Measurements from ENCODE around the gene INCENP. TPM values are rescaled to one million over a fixed set of nuclear protein-coding genes. Genes with fewer than 3 reads are reported as not detected.

INCENP gene
- total and polyA plus RNA-seq, 4 donors = 2.4 to 34.4 (median 4.7) TPM

GRCh38 chr11:62169448-62169847 lies 45.6 kb downstream of the INCENP start:
- H3K9ac ChIP-seq (ENCODE audit: low read depth in 1 of 2, low read length in 2 of 2) = no peak overlapping the region
- no peak overlapping the region for H3K27ac ChIP-seq (ENCODE audit: low read depth in 1 of 2, low read length in 2 of 2)
- no peaks in the 10 kb centered on the region for H3K36me3 ChIP-seq (ENCODE audit: control insufficient read depth in 4 of 4, insufficient read depth in 3 of 4, low read depth in 1 of 4, low read length in 3 of 4)
- 57% methylated on average over 10 of the region's 10 CpGs for WGBS
- no peak overlapping the region for H3K4me3 ChIP-seq (ENCODE audit: low read depth in 1 of 3, low read length in 3 of 3)
- TF ChIP-seq JUND (IDR thresholded peaks at IDR 0.05) = no peak
- no peak for TF ChIP-seq GABPA (IDR thresholded peaks at IDR 0.05 in 1 of 2, conservative IDR thresholded peaks at IDR 0.05 in 1 of 2)
- TF ChIP-seq HNF4A (conservative IDR thresholded peaks at IDR 0.05) = peak in 1 of 2 donors; percentile 5
- peak; percentile 70 for TF ChIP-seq NR2F2 (IDR thresholded peaks at IDR 0.05)
- no peak for TF ChIP-seq SP1 (IDR thresholded peaks at IDR 0.05)
- TF ChIP-seq RXRA (IDR thresholded peaks at IDR 0.05) = peak in 1 of 2 donors; percentile 31
- TF ChIP-seq, protein P1, sequence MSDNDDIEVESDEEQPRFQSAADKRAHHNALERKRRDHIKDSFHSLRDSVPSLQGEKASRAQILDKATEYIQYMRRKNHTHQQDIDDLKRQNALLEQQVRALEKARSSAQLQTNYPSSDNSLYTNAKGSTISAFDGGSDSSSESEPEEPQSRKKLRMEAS (IDR thresholded peaks at IDR 0.05) = no peak
- peaks cover 0 to 4% (median 1%) of the 10 kb centered on the region in 4 donors for H3K27me3 ChIP-seq (ENCODE audit: control insufficient read depth in 4 of 4, insufficient read depth in 4 of 4, low read length in 3 of 4)
- H3K4me1 ChIP-seq (ENCODE audit: control insufficient read depth in 4 of 4, insufficient read depth in 4 of 4, low read length in 3 of 4) = peaks cover 0 to 6% (median 0%) of the 10 kb centered on the region in 4 donors
- DNase-seq (ENCODE audit: low spot score) = no peak
- no peaks in the 10 kb centered on the region for H3K9me3 ChIP-seq (ENCODE audit: control insufficient read depth in 4 of 4, low read length in 3 of 4)

- Histone ChIP-seq H3K4me1 (ENCODE audit: control insufficient read depth in 4 of 4, insufficient read depth in 4 of 4, low read length in 3 of 4) (peaks cover 0 to 6% (median 0%) of the 10 kb centered on the region in 4 donors), H3K9ac (ENCODE audit: low read depth in 1 of 2, low read length in 2 of 2) (no peak overlapping the region), H3K27ac (ENCODE audit: low read depth in 1 of 2, low read length in 2 of 2) (no peak overlapping the region), H3K4me3 (ENCODE audit: low read depth in 1 of 3, low read length in 3 of 3) (no peak overlapping the region), H3K36me3 (ENCODE audit: control insufficient read depth in 4 of 4, insufficient read depth in 3 of 4, low read depth in 1 of 4, low read length in 3 of 4) (no peaks in the 10 kb centered on the region), H3K27me3 (ENCODE audit: control insufficient read depth in 4 of 4, insufficient read depth in 4 of 4, low read length in 3 of 4) (peaks cover 0 to 4% (median 1%) of the 10 kb centered on the region in 4 donors), H3K9me3 (ENCODE audit: control insufficient read depth in 4 of 4, low read length in 3 of 4) (no peaks in the 10 kb centered on the region)
- no peak for DNase-seq (ENCODE audit: low spot score)
- TF ChIP-seq RXRA (IDR thresholded peaks at IDR 0.05) (peak in 1 of 2 donors; percentile 15), TAF1 (conservative IDR thresholded peaks at IDR 0.05) (no peak), GABPA (IDR thresholded peaks at IDR 0.05 in 1 of 2, conservative IDR thresholded peaks at IDR 0.05 in 1 of 2) (no peak), EGR1 (IDR thresholded peaks at IDR 0.05; ENCODE audit: low read depth in 2 of 2) (no peak), SP1 (IDR thresholded peaks at IDR 0.05) (no peak), RAD21 (IDR thresholded peaks at IDR 0.05) (no peak)
- 87% methylated on average over 1 of the region's 1 CpG for WGBS
Observed at GRCh38 chr11:62169935-62170334, 46.1 kb downstream of the INCENP start.

GRCh38 chr11:62171261-62171723 lies 47.5 kb downstream of the INCENP start:
- no peaks in the 10 kb centered on the region for H3K9me3 ChIP-seq (ENCODE audit: control insufficient read depth in 4 of 4, low read length in 3 of 4)
- no peak overlapping the region for H3K27ac ChIP-seq (ENCODE audit: low read depth in 1 of 2, low read length in 2 of 2)
- peaks cover 0 to 6% (median 0%) of the 10 kb centered on the region in 4 donors for H3K4me1 ChIP-seq (ENCODE audit: control insufficient read depth in 4 of 4, insufficient read depth in 4 of 4, low read length in 3 of 4)
- H3K36me3 ChIP-seq (ENCODE audit: control insufficient read depth in 4 of 4, insufficient read depth in 3 of 4, low read depth in 1 of 4, low read length in 3 of 4) = no peaks in the 10 kb centered on the region
- H3K9ac ChIP-seq (ENCODE audit: low read depth in 1 of 2, low read length in 2 of 2) = no peak overlapping the region
- WGBS = 5% methylated on average over 14 of the region's 14 CpGs
- peak; percentile 69 for DNase-seq (ENCODE audit: low spot score)
- no peak overlapping the region for H3K4me3 ChIP-seq (ENCODE audit: low read depth in 1 of 3, low read length in 3 of 3)
- TF ChIP-seq CTCF (IDR thresholded peaks at IDR 0.05; ENCODE audit: low read depth, low read length, missing input control) = peak; percentile 62
- peak; percentile 76 to 84 for TF ChIP-seq RAD21 (IDR thresholded peaks at IDR 0.05)
- TF ChIP-seq, protein P2, sequence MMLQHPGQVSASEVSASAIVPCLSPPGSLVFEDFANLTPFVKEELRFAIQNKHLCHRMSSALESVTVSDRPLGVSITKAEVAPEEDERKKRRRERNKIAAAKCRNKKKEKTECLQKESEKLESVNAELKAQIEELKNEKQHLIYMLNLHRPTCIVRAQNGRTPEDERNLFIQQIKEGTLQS (IDR thresholded peaks at IDR 0.05) = no peak
- peaks cover 0 to 4% (median 1%) of the 10 kb centered on the region in 4 donors for H3K27me3 ChIP-seq (ENCODE audit: control insufficient read depth in 4 of 4, insufficient read depth in 4 of 4, low read length in 3 of 4)
